Measurements from ENCODE around the gene VMA21.
A peak's percentile ranks its signal among the peaks of the same experiment; 100 is the strongest.

Gene VMA21

GRCh38 chrX:151370906-151371305, 26.1 kb upstream of the VMA21 start:
- Mint-ChIP-seq H3K27me3 (ENCODE audit: low read depth, poor library complexity) (peaks cover 28% of the 10 kb centered on the region), H3K27ac (no peak overlapping the region), H3K4me1 (no peaks in the 10 kb centered on the region), H3K36me3 (ENCODE audit: low read depth) (no peaks in the 10 kb centered on the region), H3K4me3 (no peak overlapping the region), H3K9me3 (peaks cover 43% of the 10 kb centered on the region)
- peak; percentile 56 for DNase-seq
- no peak for TF ChIP-seq CTCF (IDR thresholded peaks at IDR 0.05)

- peaks cover 10% of the 10 kb centered on the region for H3K27me3 Mint-ChIP-seq (ENCODE audit: low read depth, poor library complexity)
- DNase-seq, result no peak
- H3K4me3 Mint-ChIP-seq, result no peak overlapping the region
- no peaks in the 10 kb centered on the region for H3K36me3 Mint-ChIP-seq (ENCODE audit: low read depth)
- no peak overlapping the region for H3K27ac Mint-ChIP-seq
- no peaks in the 10 kb centered on the region for H3K4me1 Mint-ChIP-seq
- peaks cover 36% of the 10 kb centered on the region for H3K9me3 Mint-ChIP-seq
- TF ChIP-seq CTCF (IDR thresholded peaks at IDR 0.05), result no peak
Measured at GRCh38 chrX:151384807-151385206, 12.2 kb upstream of the VMA21 start.

- H3K4me3 Mint-ChIP-seq, result no peak overlapping the region
- H3K4me1 Mint-ChIP-seq, result no peaks in the 10 kb centered on the region
- peaks cover 45% of the 10 kb centered on the region for H3K9me3 Mint-ChIP-seq
- H3K27ac Mint-ChIP-seq, result no peak overlapping the region
- peaks cover 13% of the 10 kb centered on the region for H3K27me3 Mint-ChIP-seq (ENCODE audit: low read depth, poor library complexity)
- no peaks in the 10 kb centered on the region for H3K36me3 Mint-ChIP-seq (ENCODE audit: low read depth)
- no peak for DNase-seq
- no peak for TF ChIP-seq CTCF (IDR thresholded peaks at IDR 0.05)
Measured at GRCh38 chrX:151386838-151387459, 10.1 kb upstream of the VMA21 start.

GRCh38 chrX:151391722-151392121, 5.3 kb upstream of the VMA21 start:
- no peak for DNase-seq
- Mint-ChIP-seq H3K9me3 (peaks cover 60% of the 10 kb centered on the region), H3K27ac (no peak overlapping the region), H3K4me1 (peaks cover 23% of the 10 kb centered on the region), H3K4me3 (no peak overlapping the region), H3K36me3 (ENCODE audit: low read depth) (no peaks in the 10 kb centered on the region), H3K27me3 (ENCODE audit: low read depth, poor library complexity) (peaks cover 7% of the 10 kb centered on the region)
- no peak for TF ChIP-seq CTCF (IDR thresholded peaks at IDR 0.05)

GRCh38 chrX:151393514-151393913, 3.5 kb upstream of the VMA21 start:
- no peak for DNase-seq
- no peak overlapping the region for H3K27ac Mint-ChIP-seq
- no peak for TF ChIP-seq CTCF (IDR thresholded peaks at IDR 0.05)
- no peaks in the 10 kb centered on the region for H3K36me3 Mint-ChIP-seq (ENCODE audit: low read depth)
- H3K27me3 Mint-ChIP-seq (ENCODE audit: low read depth, poor library complexity), result peaks cover 7% of the 10 kb centered on the region
- no peak overlapping the region for H3K4me3 Mint-ChIP-seq
- H3K9me3 Mint-ChIP-seq, result peaks cover 59% of the 10 kb centered on the region
- H3K4me1 Mint-ChIP-seq, result peaks cover 34% of the 10 kb centered on the region

Data from nephron progenitor cell (in vitro differentiated cells).